HG03135 (cell line): ENCODE measurements around the gene APCDD1.
A peak's percentile ranks its signal among the peaks of the same experiment; 100 is the strongest.
"Not testable (repeated sequence)": the region's sequence is repeated elsewhere in the genome, so short reads cannot be mapped to it uniquely, and the experiment has no call there.

Experiments
- ATAC-seq: cut with Tn5 transposase; IDR thresholded peaks from one replicate; pipeline ENCODE4 v1.9.1; 2021; ENCODE audit warnings: mild to moderate bottlenecking, moderate library complexity; ENCODE audit not compliant: unreplicated experiment

Gene APCDD1

DNA sequence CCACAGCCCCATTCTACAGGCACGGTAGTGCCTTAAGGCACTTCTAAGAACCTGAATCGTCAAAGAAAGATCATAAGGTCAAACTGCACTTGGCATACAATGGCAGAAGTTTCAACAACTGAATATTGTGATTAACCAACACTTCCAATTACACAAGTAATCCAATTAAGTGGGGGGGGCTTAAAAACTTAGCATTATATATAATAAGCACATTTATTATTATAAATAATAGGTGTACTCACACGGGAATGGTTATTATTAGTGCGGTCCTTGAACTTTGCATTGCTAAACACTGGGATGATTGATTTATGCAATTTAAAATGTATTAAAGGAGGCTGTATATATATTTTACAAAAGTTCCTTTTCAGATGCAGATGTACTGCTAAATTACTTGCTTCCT is 7.6 kb downstream of the APCDD1 start:
- ATAC-seq: no peak

DNA sequence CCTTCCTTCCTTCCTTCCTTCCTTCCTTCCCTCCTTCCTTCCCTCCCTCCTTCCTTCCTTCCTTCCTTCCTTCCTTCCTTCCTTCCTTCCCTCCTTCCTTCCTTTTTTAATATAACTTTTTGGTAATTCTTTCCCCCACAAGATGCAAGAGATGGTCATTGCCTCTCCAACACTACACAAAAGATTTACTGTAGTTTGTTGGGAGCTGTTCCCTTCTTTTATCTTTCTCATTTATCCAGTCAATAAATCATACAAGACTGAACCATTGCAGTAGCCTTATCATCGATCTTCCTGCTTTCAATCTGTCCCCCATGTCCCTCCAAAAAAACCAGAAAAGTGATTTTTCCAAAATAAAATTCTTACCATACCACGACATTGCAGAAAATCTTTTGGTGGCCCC is 8.2 kb downstream of the APCDD1 start:
- no peak for ATAC-seq

- no peak for ATAC-seq
Measured at GRCh38 chr18:10463096-10463495, 8.7 kb downstream of the APCDD1 start.

DNA sequence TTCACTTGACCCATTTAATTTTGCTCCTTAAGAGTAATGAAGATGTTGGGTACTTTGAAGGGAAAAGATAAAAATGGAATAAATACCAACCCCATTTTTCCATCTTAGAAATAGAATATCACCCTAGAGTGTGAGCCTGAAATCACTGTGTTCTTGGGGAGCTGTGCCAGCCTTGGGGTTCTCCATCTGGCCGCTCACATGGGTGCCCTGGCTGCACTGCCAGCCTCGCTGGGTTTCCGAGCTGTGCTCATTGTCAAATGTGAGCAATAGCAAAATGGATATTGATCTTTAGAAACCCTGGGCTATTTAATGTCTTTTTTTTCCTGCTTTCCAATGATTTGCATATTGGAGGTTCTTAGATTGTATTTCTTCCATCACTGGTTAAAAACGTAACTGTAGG is 9.3 kb downstream of the APCDD1 start:
- no peak for ATAC-seq

GRCh38 chr18:10464161-10464648 is 9.8 kb downstream of the APCDD1 start:
- ATAC-seq: not testable (repeated sequence)

- ATAC-seq: no peak
Measured at GRCh38 chr18:10465174-10465939, 10.9 kb downstream of the APCDD1 start.

DNA sequence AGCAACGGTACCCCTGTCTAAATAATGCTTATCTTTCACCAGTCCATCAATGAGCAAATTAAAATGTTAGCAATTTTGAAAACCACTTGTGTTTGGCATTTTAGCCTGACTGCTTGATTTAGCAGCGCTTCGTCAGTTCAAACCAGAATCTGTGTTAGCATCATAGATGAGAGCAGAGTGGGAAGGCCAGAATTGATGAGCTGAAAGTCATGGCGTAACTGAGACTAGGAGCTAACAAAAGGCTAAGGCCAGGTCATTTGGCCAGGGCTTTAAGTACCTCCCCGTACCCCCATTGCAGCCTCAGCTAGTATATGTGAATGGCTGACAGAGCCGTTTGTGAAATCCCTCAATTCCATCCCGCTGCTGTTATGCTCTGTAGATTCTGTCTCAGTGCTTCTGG is 16.0 kb downstream of the APCDD1 start:
- no peak for ATAC-seq

GRCh38 chr18:10471574-10471973 is 17.1 kb downstream of the APCDD1 start:
- ATAC-seq: no peak

DNA sequence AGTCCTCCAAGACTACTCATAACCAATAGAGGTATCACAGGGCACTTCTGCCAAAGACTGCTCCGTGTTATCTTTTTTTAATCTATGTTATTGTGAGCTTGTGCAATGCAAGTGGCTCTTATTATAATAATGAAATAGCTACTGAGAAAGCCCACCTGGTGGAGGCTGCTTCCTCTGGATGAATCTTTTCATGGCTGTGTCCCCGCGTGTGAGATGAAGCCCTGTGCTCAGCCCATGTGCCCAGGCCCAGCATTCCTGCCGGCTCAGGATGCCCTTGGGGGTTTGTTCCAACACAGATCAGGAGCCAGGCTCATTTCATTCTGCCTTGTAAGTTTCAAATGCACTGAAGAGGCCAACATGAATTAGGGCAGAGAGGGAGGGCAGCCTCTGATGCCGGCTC is 18.7 kb downstream of the APCDD1 start:
- no peak for ATAC-seq

DNA sequence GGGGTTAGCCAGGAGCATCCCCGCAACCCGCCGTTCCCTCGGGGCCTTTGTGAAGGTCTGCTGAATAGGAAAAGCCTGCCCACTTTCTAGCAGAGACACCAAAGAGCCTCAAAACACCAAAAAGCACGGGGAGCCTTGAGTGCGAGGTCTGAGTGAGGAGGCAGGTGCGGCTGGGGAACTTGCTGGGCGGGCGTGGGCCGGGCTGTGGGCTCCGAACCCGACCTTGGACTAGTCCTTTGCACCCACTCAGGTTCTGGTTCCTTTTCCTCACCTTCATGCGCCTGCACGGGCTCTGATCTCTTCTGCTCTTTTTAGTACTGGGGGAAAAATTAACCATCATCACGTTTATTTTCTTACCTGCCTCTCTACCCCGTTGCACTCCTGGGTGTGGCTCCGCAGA is 19.9 kb downstream of the APCDD1 start:
- no peak for ATAC-seq

GRCh38 chr18:10475276-10475653 is 20.8 kb downstream of the APCDD1 start:
- no peak for ATAC-seq

DNA sequence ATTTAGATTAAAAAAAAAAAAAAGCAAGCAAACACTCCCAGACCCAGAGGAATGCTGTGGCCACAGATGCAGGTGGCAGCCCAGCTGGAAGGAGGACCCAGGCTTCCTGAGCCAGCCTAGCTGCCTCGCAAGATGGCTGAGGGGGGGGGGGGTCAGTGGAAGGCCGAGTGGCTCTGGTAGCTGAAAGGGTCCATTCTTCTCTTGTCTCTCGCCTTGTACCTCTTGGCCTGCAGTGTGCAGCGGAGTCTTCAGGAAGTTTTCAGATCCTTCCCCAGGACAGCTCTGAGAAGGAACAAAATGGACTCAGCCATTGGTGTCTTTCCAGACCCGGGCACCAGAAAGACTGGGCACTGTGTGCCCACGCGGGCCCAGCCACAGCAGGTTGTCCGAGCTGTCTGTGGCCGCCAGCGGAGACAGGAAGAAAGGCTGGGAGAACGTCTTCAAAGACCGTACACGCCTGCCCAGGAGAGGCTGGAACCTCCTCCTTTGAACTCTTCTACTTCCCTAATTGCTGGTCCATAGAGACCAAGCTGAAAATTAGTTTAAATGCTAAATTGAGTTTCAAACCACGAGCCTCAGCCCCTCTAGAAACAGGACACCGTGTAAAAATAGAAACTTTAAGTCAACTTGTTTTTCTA is 21.3 kb downstream of the APCDD1 start:
- no peak for ATAC-seq

- ATAC-seq: no peak
Measured at GRCh38 chr18:10476338-10476791, 21.9 kb downstream of the APCDD1 start.

DNA sequence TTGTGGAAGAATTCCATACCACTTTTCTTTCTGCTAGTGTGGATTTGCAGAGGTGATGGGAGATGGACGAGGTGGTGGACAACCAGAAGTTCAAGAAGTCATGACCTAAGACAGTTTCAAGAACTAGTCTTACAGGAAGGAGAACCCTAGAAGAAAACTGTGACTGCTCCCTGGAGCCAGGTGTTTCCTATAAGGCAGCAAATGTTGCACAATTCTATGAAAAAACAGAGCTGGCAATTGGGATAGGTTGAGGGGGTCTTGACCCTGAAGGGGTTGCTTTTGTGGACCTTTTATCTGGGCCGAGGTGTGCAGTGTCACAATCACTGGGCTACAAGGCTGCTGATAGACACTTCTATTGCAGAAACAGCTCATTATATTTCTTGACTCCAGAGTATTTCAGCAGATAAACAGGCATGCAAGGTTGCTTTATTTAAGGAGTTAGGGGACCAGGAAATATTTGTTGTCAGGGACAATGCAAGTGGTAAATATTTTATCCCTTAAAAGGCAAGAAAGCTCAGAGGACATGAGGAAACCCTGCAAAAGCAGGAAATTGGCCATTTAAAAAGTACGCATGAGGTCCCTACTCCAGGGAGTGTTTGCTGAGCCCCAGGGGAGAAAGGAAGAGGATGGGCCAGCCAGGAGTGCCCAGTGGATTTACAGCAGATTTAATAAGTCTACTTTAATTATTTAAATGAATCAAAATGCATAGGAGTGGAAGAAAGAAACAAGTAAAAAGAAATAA is 22.9 kb downstream of the APCDD1 start:
- ATAC-seq: no peak

GRCh38 chr18:10477863-10478260 is 23.4 kb downstream of the APCDD1 start:
- no peak for ATAC-seq

DNA sequence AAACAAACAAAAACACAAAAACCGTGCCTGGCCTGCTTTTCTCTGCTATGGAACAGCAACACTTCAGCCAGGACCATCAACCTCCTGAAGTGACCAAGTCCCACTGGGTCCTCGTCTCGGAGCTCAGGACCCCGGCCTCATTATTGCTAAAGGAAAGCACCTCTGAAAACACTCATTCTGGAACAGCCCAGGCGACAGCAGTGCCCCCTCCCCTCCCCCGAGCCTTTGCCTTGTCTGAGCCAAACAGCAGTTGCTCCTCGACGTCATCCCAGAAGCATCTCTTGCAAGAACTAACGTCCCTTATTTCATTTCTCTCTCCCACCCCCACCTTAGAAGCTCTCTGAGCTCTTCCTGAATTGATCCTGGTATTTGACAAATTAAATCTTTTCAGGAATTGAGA is 27.4 kb downstream of the APCDD1 start:
- no peak for ATAC-seq

DNA sequence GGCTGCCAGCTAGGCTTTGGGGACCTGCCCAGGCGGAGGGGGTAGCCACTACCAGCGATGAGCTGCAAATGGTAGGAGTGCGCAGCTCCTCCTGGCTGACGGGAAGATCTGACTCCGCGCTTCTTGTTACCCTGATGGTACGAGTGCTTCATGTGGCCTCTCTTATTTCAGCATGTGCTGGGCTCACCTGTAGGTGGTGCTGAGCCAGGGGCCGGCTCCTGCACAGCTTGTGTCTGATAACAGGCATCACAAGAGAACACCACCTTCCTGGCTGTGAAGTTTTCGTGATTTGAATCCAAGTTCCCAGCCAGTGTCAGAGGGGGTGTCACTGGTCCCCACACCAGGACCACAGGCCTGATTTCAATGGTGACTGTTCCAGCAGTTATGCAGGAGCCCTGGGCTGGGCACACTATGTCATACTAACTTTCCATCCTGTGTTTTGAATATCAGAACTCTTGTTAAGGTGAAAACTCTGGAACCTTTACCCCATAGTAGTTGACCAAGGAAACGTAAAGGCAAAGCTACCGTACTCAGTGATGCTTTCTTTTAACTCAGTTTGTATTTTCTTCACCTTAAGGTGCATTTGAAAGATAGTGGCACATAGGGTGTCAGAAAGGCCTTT is 28.0 kb downstream of the APCDD1 start:
- peak; percentile 8 for ATAC-seq

- ATAC-seq: peak; percentile 87
Measured at GRCh38 chr18:10482985-10483949, 28.8 kb downstream of the APCDD1 start.

- ATAC-seq: no peak
Measured at GRCh38 chr18:10485475-10485874, 31.0 kb downstream of the APCDD1 start.

GRCh38 chr18:10486362-10486761 is 31.9 kb downstream of the APCDD1 start:
- no peak for ATAC-seq
